Endothelial cell of umbilical vein (primary cell): ENCODE data around the gene CHD6. TPM values are rescaled to one million over a fixed set of nuclear protein-coding genes. Genes with fewer than 3 reads are reported as not detected.

Experiments used
- BruUV-seq: library from RNA; stranded (reverse); fragments of 400-500 nt; replicated peaks from 2 replicates; lab custom pipeline; 2021; lab: Mats Ljungman, UMichigan
- CTCF ChIA-PET: fragments of 300-600, 350-600 bp; sonication (Branson Sonifier 250); formaldehyde crosslinking; loops from one replicate; lab custom pipeline; 2021; ENCODE audit warnings: antibody characterized with exemption, inconsistent platforms; lab: Charles Lee
- POLR2A ChIA-PET: fragments of 300-600, 350-600 bp; sonication (Branson Sonifier 250); formaldehyde crosslinking; loops from one replicate; lab custom pipeline; 2021; ENCODE audit warnings: antibody characterized with exemption, inconsistent platforms; lab: Charles Lee
- DNase-seq: peaks from one replicate; pipeline ENCODE4 v3.0.0-alpha.2; 2011; ENCODE audit warnings: low read depth, low spot score
- FAIRE-seq: peaks from 2 replicates; lab custom pipeline; 2011; peaks lifted over from hg19 to GRCh38; lab: Jason Lieb, UNC
- H2AFZ ChIP-seq: 2 replicates; pipeline ENCODE4 v1.6.0; 2012; ENCODE audit warnings: low read depth, low read length, control low read depth, inconsistent platforms
- H3K27ac ChIP-seq: 2 replicates; pipeline ENCODE4 v1.5.1; 2011; ENCODE audit warnings: low read depth, mild to moderate bottlenecking, control low read depth, low read length, moderate library complexity; ENCODE audit not compliant: insufficient read depth
- H3K27me3 ChIP-seq, 2 experiments: 2 replicates each; pipeline versions ENCODE4 v1.6.0 to v1.6.1; 2011; ENCODE audit warnings: low read length in 2 of 2, mixed read lengths in 1 of 2; ENCODE audit not compliant: control insufficient read depth in 2 of 2, insufficient read depth in 2 of 2
- H3K36me3 ChIP-seq, 2 experiments: 2 replicates in 1 of 2; 3 replicates in 1 of 2; pipeline ENCODE4 v1.5.1; 2011; ENCODE audit warnings: low read length in 2 of 2, mild to moderate bottlenecking in 1 of 2, moderate library complexity in 1 of 2; ENCODE audit not compliant: control insufficient read depth in 2 of 2, insufficient read depth in 2 of 2; ENCODE audit errors: extremely low read depth in 1 of 2
- H3K4me1 ChIP-seq: 3 replicates; pipeline ENCODE4 v1.5.1; 2011; ENCODE audit warnings: mild to moderate bottlenecking, low read length; ENCODE audit not compliant: control insufficient read depth, insufficient read depth; ENCODE audit errors: extremely low read depth
- H3K4me2 ChIP-seq: 2 replicates; pipeline ENCODE4 v1.6.1; 2011; ENCODE audit warnings: low read length, control low read depth, mixed read lengths; ENCODE audit not compliant: insufficient read depth
- H3K4me3 ChIP-seq, 3 experiments: fragments of 200-600 bp in 1 of 3; sonication (generic), shearing (Covaris generic) in 1 of 3; replicated peaks in 1 of 3; 2 replicates each; pipeline ENCODE4 v1.5.1; 2011 to 2016; ENCODE audit warnings: control low read depth in 3 of 3, low read length in 3 of 3, mild to moderate bottlenecking in 2 of 3, inconsistent platforms in 1 of 3, low read depth in 1 of 3, moderate library complexity in 1 of 3; ENCODE audit not compliant: insufficient read depth in 1 of 3
- H3K79me2 ChIP-seq: 2 replicates; pipeline ENCODE4 v1.6.0; 2012; ENCODE audit warnings: low read length, inconsistent platforms; ENCODE audit not compliant: control insufficient read depth, insufficient read depth
- H3K9ac ChIP-seq: replicated peaks from 2 replicates; pipeline ENCODE3; 2011; ENCODE audit warnings: low read length, control low read depth; ENCODE audit not compliant: insufficient read depth; ENCODE audit errors: extremely low read depth
- H3K9me1 ChIP-seq: replicated peaks from 3 replicates; pipeline ENCODE4 v1.6.0; 2011; ENCODE audit warnings: mild to moderate bottlenecking, low read length; ENCODE audit not compliant: control insufficient read depth, insufficient read depth; ENCODE audit errors: extremely low read depth
- H3K9me3 ChIP-seq: replicated peaks from 2 replicates; pipeline ENCODE4 v1.5.1; 2012; ENCODE audit warnings: low read length, inconsistent platforms; ENCODE audit not compliant: control insufficient read depth, insufficient read depth
- H4K20me1 ChIP-seq: replicated peaks from 2 replicates; pipeline ENCODE3; 2011; ENCODE audit warnings: mild to moderate bottlenecking, low read length; ENCODE audit not compliant: control insufficient read depth, insufficient read depth; ENCODE audit errors: extremely low read depth
- EZH2 ChIP-seq: IDR thresholded peaks from 2 replicates; pipeline ENCODE4 v1.6.1; 2012; ENCODE audit warnings: borderline replicate concordance, low read depth, mild to moderate bottlenecking, moderate library complexity, low read length, inconsistent platforms; ENCODE audit not compliant: severe bottlenecking
- FOS ChIP-seq: IDR thresholded peaks from 2 replicates; pipeline ENCODE4 v1.6.1; 2011; ENCODE audit warnings: mild to moderate bottlenecking, low read length, moderate library complexity, borderline replicate concordance; ENCODE audit not compliant: insufficient read depth
- POLR2A ChIP-seq: IDR thresholded peaks from 2 replicates; pipeline ENCODE4 v1.6.1; 2012; ENCODE audit warnings: low read depth, mild to moderate bottlenecking, control low read depth, low read length
- POLR2AphosphoS5 ChIP-seq: IDR thresholded peaks from 2 replicates; pipeline ENCODE4 v1.6.1; 2012; ENCODE audit warnings: low read depth, mild to moderate bottlenecking, control low read depth, low read length, moderate library complexity; ENCODE audit not compliant: insufficient read depth
- dilution Hi-C: fragments of 300-500 bp; cut with MboI; formaldehyde crosslinking; loops from one replicate; pipeline ENCODE4 v1.15.0; 2019; ENCODE audit warnings: low sequenced_read_pairs; ENCODE audit not compliant: extremely low pct_ligation_motif_present
- intact Hi-C: fragments of 100-400 bp; cut with micrococcal nuclease; formaldehyde crosslinking; loops from one replicate; pipeline ENCODE4 v1.10.0; 2022
- polyA plus RNA-seq, 4 experiments: library from polyadenylated mRNA; depleted of rRNA in 3 of 4; stranded (reverse) in 3 of 4; unstranded in 1 of 4; fragments of >200 nt; gene quantifications; 2 replicates each; pipeline versions ENCODE4 v1.2.1 to v1.2.3, GENCODE V29; 2011 to 2012; ENCODE audit warnings: missing spikeins in 1 of 4
- total RNA-seq: library from RNA; stranded (reverse); gene quantifications from 2 replicates; pipeline ENCODE4 v1.2.3, GENCODE V29; 2021
- TF ChIP-seq, protein P1 (sequence below): IDR thresholded peaks from 2 replicates; pipeline ENCODE4 v1.6.1; 2011; ENCODE audit not compliant: insufficient read depth, insufficient read length

Gene CHD6
- total and polyA plus RNA-seq, 2 donors (not counting 3 experiments of a cell fraction or from before 2014, with no cell fraction given), result 7.2 to 33.7 TPM

DNA sequence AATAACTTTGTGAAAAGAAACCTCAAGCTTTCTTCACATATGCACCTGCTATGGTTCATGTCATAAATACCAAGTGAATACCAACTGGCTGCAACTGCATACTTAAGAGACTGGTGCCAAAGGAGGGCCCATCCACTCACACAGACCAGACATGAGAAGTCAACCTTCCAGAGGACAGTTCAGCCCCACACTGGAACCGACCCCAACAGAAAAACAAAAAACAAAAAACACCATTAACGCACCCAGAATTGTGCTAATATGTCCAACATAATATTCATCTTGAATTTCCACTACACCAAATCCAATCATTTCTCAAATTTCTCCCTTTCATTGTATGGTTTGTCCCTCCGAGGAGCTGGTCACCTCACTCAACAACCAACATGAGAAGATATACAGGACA lies 42.8 kb downstream of the CHD6 start:
- Histone ChIP-seq H3K9me1 (no peaks in the 10 kb centered on the region), H3K4me1 (peaks cover 31% of the 10 kb centered on the region), H3K4me3 (no peak overlapping the region), H3K4me2 (no peak overlapping the region), H3K36me3 (no peaks in the 10 kb centered on the region), H3K27ac (no peak overlapping the region), H4K20me1 (peaks cover 7% of the 10 kb centered on the region), H3K27me3 (no peaks in the 10 kb centered on the region), H3K79me2 (peaks cover 39% of the 10 kb centered on the region), H3K9ac (no peak overlapping the region), H2AFZ (no peak overlapping the region), H3K9me3 (no peaks in the 10 kb centered on the region)
- FAIRE-seq, result no peak
- POLR2A ChIA-PET, result no interaction called here
- no peak for TF ChIP-seq FOS
- intact Hi-C loops (no loop called here), dilution Hi-C loops (no loop called here)
- BruUV-seq, result no TSS peak
- DNase-seq, result no peak
- CTCF ChIA-PET, result no interaction called here

DNA sequence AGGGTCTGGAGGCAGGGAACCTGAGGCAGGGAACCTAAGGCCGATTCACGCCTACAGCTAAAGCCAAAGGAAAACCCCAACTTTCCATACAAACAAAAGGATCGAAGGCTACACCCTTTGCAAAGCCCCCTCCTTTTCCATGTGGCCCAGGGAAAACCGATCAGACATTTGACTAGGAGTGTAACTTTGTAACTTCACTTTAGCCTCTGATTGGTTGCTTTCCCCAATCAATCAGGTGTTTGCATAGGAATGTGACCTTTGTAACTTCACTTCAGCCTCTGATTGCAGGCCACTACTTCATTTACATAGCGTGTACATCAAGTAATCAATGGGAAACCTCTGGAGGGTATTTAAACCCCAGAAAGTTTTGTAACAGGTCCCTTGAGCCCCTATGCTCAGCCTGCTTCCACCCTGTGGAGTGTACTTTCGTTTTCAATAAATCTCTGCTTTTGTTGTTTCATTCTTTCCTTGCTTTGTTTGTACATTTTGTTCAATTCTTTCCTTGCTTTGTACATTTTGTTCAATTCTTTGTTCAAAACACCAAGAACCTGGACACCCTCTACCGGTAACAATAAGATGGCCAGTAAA lies 43.3 kb downstream of the CHD6 start:
- TF ChIP-seq POLR2A (no peak), FOS (no peak), EZH2 (no peak), POLR2AphosphoS5 (no peak)
- TF ChIP-seq, protein P1, sequence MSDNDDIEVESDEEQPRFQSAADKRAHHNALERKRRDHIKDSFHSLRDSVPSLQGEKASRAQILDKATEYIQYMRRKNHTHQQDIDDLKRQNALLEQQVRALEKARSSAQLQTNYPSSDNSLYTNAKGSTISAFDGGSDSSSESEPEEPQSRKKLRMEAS, result no peak
- H3K9ac ChIP-seq, result no peak overlapping the region
- H3K79me2 ChIP-seq, result peaks cover 37% of the 10 kb centered on the region
- intact Hi-C loops (loop anchor here (5.0 kb wide), 2 partner anchors 42 to 117 kb away; partner anchors contain the start of gene CHD6), dilution Hi-C loops (no loop called here)
- H3K9me3 ChIP-seq, result no peaks in the 10 kb centered on the region
- no peaks in the 10 kb centered on the region for H3K36me3 ChIP-seq
- no peak overlapping the region for H3K4me2 ChIP-seq
- H3K9me1 ChIP-seq, result no peaks in the 10 kb centered on the region
- H2AFZ ChIP-seq, result no peak overlapping the region
- H3K4me3 ChIP-seq, result no peak overlapping the region
- BruUV-seq, result no TSS peak
- DNase-seq (no peak), FAIRE-seq (no peak)
- ChIA-PET POLR2A (no interaction called here), CTCF (interaction anchor here (1.1 kb wide), 1 partner anchor 12 kb away, joined by 4 read pairs; no protein-coding TSS in a partner anchor)
- H3K4me1 ChIP-seq, result peaks cover 31% of the 10 kb centered on the region
- H4K20me1 ChIP-seq, result peaks cover 9% of the 10 kb centered on the region
- H3K27ac ChIP-seq, result no peak overlapping the region
- H3K27me3 ChIP-seq, result no peaks in the 10 kb centered on the region
